ENCODE measurements around the gene AMIGO2.

- TF ChIP-seq POLR2A (IDR thresholded peaks at IDR 0.05; ENCODE audit: low read depth, low read length) (no peak), POLR2AphosphoS5 (IDR thresholded peaks at IDR 0.05; ENCODE audit: low read depth, low read length) (no peak)
Observed at GRCh38 chr12:47052274-47052673, 27.5 kb downstream of the AMIGO2 start.
